ENCODE data around the gene INPP4B. TPM values are rescaled to one million over a fixed set of nuclear protein-coding genes. Genes with fewer than 3 reads are reported as not detected.

INPP4B gene
- total RNA-seq, 1 donor from 2014 or later: 3.4 TPM

- DNase-seq (ENCODE audit: low spot score, unreplicated experiment): no peak
These were observed 345.1 kb downstream of the INPP4B start for GRCh38 chr4:142500966-142501365.

GRCh38 chr4:142497606-142498005 lies 348.5 kb downstream of the INPP4B start:
- no peak for TF ChIP-seq CTCF (IDR thresholded peaks at IDR 0.05; ENCODE audit: unreplicated experiment)
- DNase-seq (ENCODE audit: low spot score, unreplicated experiment): no peak
- peaks cover 6% of the 10 kb centered on the region for H3K4me1 Mint-ChIP-seq (ENCODE audit: low read depth)
- no peak overlapping the region for H3K27ac Mint-ChIP-seq
- no peaks in the 10 kb centered on the region for H3K27me3 Mint-ChIP-seq
- H3K4me3 Mint-ChIP-seq (ENCODE audit: low read depth): no peak overlapping the region
- no peaks in the 10 kb centered on the region for H3K36me3 Mint-ChIP-seq (ENCODE audit: insufficient read depth)
- peaks cover 3% of the 10 kb centered on the region for H3K9me3 Mint-ChIP-seq (ENCODE audit: low read depth)

More at GRCh38 chr4:142500966-142501365, 345.1 kb downstream of the INPP4B start:
- no peak overlapping the region for H3K4me3 Mint-ChIP-seq (ENCODE audit: low read depth)
- no peak for TF ChIP-seq CTCF (IDR thresholded peaks at IDR 0.05; ENCODE audit: unreplicated experiment)
- H3K4me1 Mint-ChIP-seq (ENCODE audit: low read depth): peaks cover 6% of the 10 kb centered on the region
- H3K9me3 Mint-ChIP-seq (ENCODE audit: low read depth): peaks cover 3% of the 10 kb centered on the region
- H3K27ac Mint-ChIP-seq: no peak overlapping the region
- no peaks in the 10 kb centered on the region for H3K27me3 Mint-ChIP-seq
- H3K36me3 Mint-ChIP-seq (ENCODE audit: insufficient read depth): no peaks in the 10 kb centered on the region

GRCh38 chr4:142493255-142494110 lies 352.6 kb downstream of the INPP4B start:
- TF ChIP-seq CTCF (IDR thresholded peaks at IDR 0.05; ENCODE audit: unreplicated experiment): no peak
- Mint-ChIP-seq H3K27me3 (no peaks in the 10 kb centered on the region), H3K4me3 (ENCODE audit: low read depth) (no peak overlapping the region), H3K9me3 (ENCODE audit: low read depth) (no peaks in the 10 kb centered on the region), H3K4me1 (ENCODE audit: low read depth) (no peaks in the 10 kb centered on the region), H3K27ac (no peak overlapping the region), H3K36me3 (ENCODE audit: insufficient read depth) (no peaks in the 10 kb centered on the region)
- DNase-seq (ENCODE audit: low spot score, unreplicated experiment): no peak

GRCh38 chr4:142485452-142485851 lies 360.6 kb downstream of the INPP4B start:
- no peak overlapping the region for H3K4me3 Mint-ChIP-seq (ENCODE audit: low read depth)
- no peak for DNase-seq (ENCODE audit: low spot score, unreplicated experiment)
- H3K9me3 Mint-ChIP-seq (ENCODE audit: low read depth): no peaks in the 10 kb centered on the region
- peaks cover 1% of the 10 kb centered on the region for H3K4me1 Mint-ChIP-seq (ENCODE audit: low read depth)
- H3K36me3 Mint-ChIP-seq (ENCODE audit: insufficient read depth): no peaks in the 10 kb centered on the region
- no peaks in the 10 kb centered on the region for H3K27me3 Mint-ChIP-seq
- H3K27ac Mint-ChIP-seq: no peak overlapping the region
- TF ChIP-seq CTCF (IDR thresholded peaks at IDR 0.05; ENCODE audit: unreplicated experiment): no peak

- H3K4me3 Mint-ChIP-seq (ENCODE audit: low read depth): no peak overlapping the region
- H3K27me3 Mint-ChIP-seq: no peaks in the 10 kb centered on the region
- peaks cover 1% of the 10 kb centered on the region for H3K4me1 Mint-ChIP-seq (ENCODE audit: low read depth)
- TF ChIP-seq CTCF (IDR thresholded peaks at IDR 0.05; ENCODE audit: unreplicated experiment): no peak
- DNase-seq (ENCODE audit: low spot score, unreplicated experiment): no peak
- no peaks in the 10 kb centered on the region for H3K9me3 Mint-ChIP-seq (ENCODE audit: low read depth)
- no peak overlapping the region for H3K27ac Mint-ChIP-seq
- no peaks in the 10 kb centered on the region for H3K36me3 Mint-ChIP-seq (ENCODE audit: insufficient read depth)
These were observed 365.9 kb downstream of the INPP4B start for GRCh38 chr4:142480244-142480643.

All from progenitor cell of endocrine pancreas (in vitro differentiated cells).